Lung (tissue), 12 donors: ENCODE results near the gene PIK3R2. TPM values are rescaled to one million over a fixed set of nuclear protein-coding genes. Genes with fewer than 3 reads are reported as not detected.
A peak's percentile ranks its signal among the peaks of the same experiment; 100 is the strongest.

Source experiments
- ATAC-seq: fragments of 200-7000 bp; cut with Tn5 transposase; one replicate; pipeline ENCODE4 v1.9.1; 2020; ENCODE audit warnings: moderate number of reproducible peaks; ENCODE audit not compliant: insufficient read depth, low FRiP score
- DNase-seq, 3 donors: peaks; one replicate each; pipeline ENCODE4 v3.0.0-alpha.2; 2013 to 2017
- H3K27ac ChIP-seq, 2 donors: one replicate each; pipeline ENCODE4 v1.5.1; 2013; ENCODE audit warnings: mild to moderate bottlenecking in 2 of 2, moderate library complexity in 2 of 2, control low read depth in 1 of 2, inconsistent platforms in 1 of 2, low read depth in 1 of 2, low read length in 1 of 2
- H3K27me3 ChIP-seq, 3 donors: one replicate each; pipeline ENCODE4 v1.5.1; 2013; ENCODE audit warnings: low read length in 2 of 3; ENCODE audit not compliant: control insufficient read depth in 3 of 3, insufficient read depth in 3 of 3
- H3K36me3 ChIP-seq, 4 donors: one replicate each; pipeline ENCODE4 v1.5.1; 2013; ENCODE audit warnings: low read length in 4 of 4, mild to moderate bottlenecking in 1 of 4, moderate library complexity in 1 of 4; ENCODE audit not compliant: control insufficient read depth in 4 of 4, insufficient read depth in 4 of 4
- H3K4me1 ChIP-seq, 5 donors: one replicate each; pipeline ENCODE4 v1.5.1; 2013; ENCODE audit warnings: low read length in 5 of 5, mild to moderate bottlenecking in 2 of 5, moderate library complexity in 1 of 5; ENCODE audit not compliant: control insufficient read depth in 5 of 5, insufficient read depth in 5 of 5
- H3K4me3 ChIP-seq: one replicate; pipeline ENCODE4 v1.5.1; 2013; ENCODE audit warnings: mild to moderate bottlenecking, control low read depth, moderate library complexity
- H3K9ac ChIP-seq, 2 donors: one replicate each; pipeline ENCODE4 v1.5.1; 2013; ENCODE audit warnings: low read length in 2 of 2, control low read depth in 1 of 2; ENCODE audit not compliant: insufficient read depth in 1 of 2
- H3K9me3 ChIP-seq, 4 donors: one replicate each; pipeline ENCODE4 v1.5.1; 2013; ENCODE audit warnings: low read length in 3 of 4, mild to moderate bottlenecking in 1 of 4, moderate library complexity in 1 of 4; ENCODE audit not compliant: control insufficient read depth in 4 of 4, insufficient read depth in 3 of 4
- CTCF ChIP-seq: IDR thresholded peaks from 2 replicates; pipeline ENCODE4 v1.5.1; 2012; ENCODE audit warnings: mild to moderate bottlenecking; ENCODE audit errors: control extremely low read depth, extremely low read depth
- whole genome bisulfite sequencing, 2 donors: extraction: QIAGEN DNeasy Blood & Tissue Kit; methylation state at CpG; one replicate each; pipeline ENCODE4 v1.1.7; 2013; 5-methylcytosine and 5-hydroxymethylcytosine counted together
- polyA plus RNA-seq, 2 donors: library from polyadenylated mRNA; stranded (reverse); fragments of 200-250 nt; gene quantifications; one replicate each; pipeline ENCODE4 v1.2.1, GENCODE V29; 2013
- total RNA-seq, 2 donors: library from RNA; depleted of rRNA in 1 of 2; stranded (reverse); fragments of >200 nt in 1 of 2; gene quantifications; one replicate each; pipeline ENCODE4 v1.2.1, GENCODE V29; 2014 to 2021
- donor health status: control.
- donor health status: control.
- donor health status: Bipolar disorder and iron deficiency.
- donor health status: healthy.
- donor health status: DM: yes; HTN: yes; CAD: no.

The PIK3R2 gene
- total and polyA plus RNA-seq, 4 donors = 7.0 to 36.2 (median 20.4) TPM

- H3K36me3 ChIP-seq = peaks cover 0 to 23% (median 7%) of the 10 kb centered on the region in 4 donors
- DNase-seq (no peak), ATAC-seq (no peak)
- no peaks in the 10 kb centered on the region for H3K9me3 ChIP-seq
- no peaks in the 10 kb centered on the region for H3K27me3 ChIP-seq
- no peak overlapping the region for H3K9ac ChIP-seq
- peaks cover 0 to 18% (median 11%) of the 10 kb centered on the region in 5 donors for H3K4me1 ChIP-seq
- no peak for TF ChIP-seq CTCF
- H3K27ac ChIP-seq = no peak overlapping the region
- no peak overlapping the region for H3K4me3 ChIP-seq
- WGBS, 2 donors = 76% methylated on average over 6 of the region's 6 CpGs
Measured at GRCh38 chr19:18197941-18198340, 45.0 kb downstream of the PIK3R2 start.

- ATAC-seq = no peak
- H3K27ac ChIP-seq = no peak overlapping the region
- TF ChIP-seq CTCF = no peak
Measured at GRCh38 chr19:18198374-18198773, 45.4 kb downstream of the PIK3R2 start.

GRCh38 chr19:18202397-18202777, 49.4 kb downstream of the PIK3R2 start:
- no peak overlapping the region for H3K27ac ChIP-seq
- no peak for TF ChIP-seq CTCF
- H3K36me3 ChIP-seq = peaks cover 0 to 9% (median 3%) of the 10 kb centered on the region in 4 donors
- 80% methylated on average over 24 of the region's 24 CpGs for WGBS, 2 donors
- no peak for ATAC-seq
- H3K9ac ChIP-seq = no peak overlapping the region
- no peak for DNase-seq
- H3K9me3 ChIP-seq = no peaks in the 10 kb centered on the region
- no peaks in the 10 kb centered on the region for H3K27me3 ChIP-seq
- H3K4me1 ChIP-seq = peaks cover 4 to 23% (median 6%) of the 10 kb centered on the region in 5 donors
- no peak overlapping the region for H3K4me3 ChIP-seq

More at GRCh38 chr19:18198374-18198773, 45.4 kb downstream of the PIK3R2 start:
- 92 to 93% methylated on average over 6 of the region's 6 CpGs for whole genome bisulfite sequencing, 2 donors
- Histone ChIP-seq H3K4me3 (no peak overlapping the region), H3K36me3 (peaks cover 0 to 23% (median 7%) of the 10 kb centered on the region in 4 donors), H3K27me3 (no peaks in the 10 kb centered on the region), H3K9ac (no peak overlapping the region), H3K9me3 (no peaks in the 10 kb centered on the region), H3K4me1 (peaks cover 3 to 22% (median 13%) of the 10 kb centered on the region in 5 donors)
- DNase-seq = no peak

- no peak for TF ChIP-seq CTCF
- Histone ChIP-seq H3K9ac (no peak overlapping the region), H3K36me3 (peaks cover 0 to 8% (median 2%) of the 10 kb centered on the region in 4 donors), H3K27me3 (no peaks in the 10 kb centered on the region), H3K9me3 (no peaks in the 10 kb centered on the region), H3K27ac (no peak overlapping the region), H3K4me1 (peaks cover 4 to 23% (median 6%) of the 10 kb centered on the region in 5 donors), H3K4me3 (peak overlapping the region; percentile 53)
- ATAC-seq (no peak), DNase-seq (peak; percentile 38 to 44 (median 43))
- 7 to 10% methylated on average over 32 of the region's 32 CpGs for WGBS, 2 donors
Measured at GRCh38 chr19:18202778-18203407, 49.9 kb downstream of the PIK3R2 start.
